ENCODE results near the gene MYLK2.

MYLK2 gene

DNA sequence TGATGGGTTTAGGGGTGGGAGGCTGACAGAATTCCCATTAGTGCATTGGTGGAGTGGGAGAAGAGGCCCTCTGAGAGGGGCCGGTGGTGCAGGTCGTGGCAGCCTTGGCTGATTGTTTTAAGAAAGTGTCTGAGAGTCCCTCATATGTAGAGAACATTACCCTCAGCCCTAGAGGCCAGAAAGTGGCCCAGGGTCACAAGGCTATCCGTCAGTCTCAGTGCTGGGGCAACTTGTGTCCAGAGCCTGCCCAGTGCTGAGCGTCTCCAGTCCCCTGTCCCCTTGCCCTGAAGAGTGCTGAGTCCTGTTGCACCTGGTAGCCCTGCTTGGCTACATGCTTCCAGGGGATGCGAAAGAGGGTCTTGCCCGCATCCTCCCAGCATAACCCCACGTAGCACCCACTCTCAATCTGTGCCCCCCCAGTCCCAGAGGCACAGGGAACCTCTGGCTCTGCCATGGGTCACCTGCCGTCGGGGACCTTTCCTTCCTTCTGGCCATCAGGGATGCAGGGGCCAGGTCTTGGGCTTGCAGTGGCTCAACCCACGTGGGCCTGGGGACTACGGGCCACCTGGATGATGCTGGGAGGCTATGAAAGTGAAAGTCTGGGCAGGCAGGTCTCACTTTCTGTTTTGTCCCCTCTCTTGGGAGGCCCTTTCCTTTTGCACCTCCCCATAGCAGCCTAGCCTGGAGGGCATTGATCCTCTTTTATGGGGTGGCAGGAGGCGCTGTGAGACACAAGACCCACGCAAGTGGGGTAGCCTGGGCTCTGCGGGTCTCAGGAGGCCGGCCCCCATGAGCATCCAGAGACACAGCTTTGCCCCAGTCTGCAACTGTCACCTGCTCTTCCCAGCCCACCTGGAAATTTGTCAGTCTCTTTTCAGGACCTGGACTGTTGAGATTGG, 39.0 kb downstream of the MYLK2 start:
- no peak for DNase-seq (ENCODE audit: low read depth)

DNA sequence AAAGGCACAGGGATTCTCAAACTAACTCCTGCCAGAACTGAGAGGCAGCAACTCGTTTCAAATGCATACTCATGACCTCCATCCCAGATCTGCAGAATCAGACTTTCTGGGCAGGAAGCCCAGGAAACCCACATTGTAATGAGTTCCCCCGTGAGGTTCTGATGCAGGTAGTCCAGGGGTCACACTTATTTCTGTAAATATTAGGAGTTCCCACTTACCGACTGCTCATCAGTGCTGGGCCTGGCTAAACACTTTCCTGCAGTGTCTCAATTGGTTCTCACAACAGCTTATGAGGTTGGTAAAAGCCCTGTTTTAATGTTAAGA, 39.6 kb downstream of the MYLK2 start:
- DNase-seq (ENCODE audit: low read depth): no peak

DNA sequence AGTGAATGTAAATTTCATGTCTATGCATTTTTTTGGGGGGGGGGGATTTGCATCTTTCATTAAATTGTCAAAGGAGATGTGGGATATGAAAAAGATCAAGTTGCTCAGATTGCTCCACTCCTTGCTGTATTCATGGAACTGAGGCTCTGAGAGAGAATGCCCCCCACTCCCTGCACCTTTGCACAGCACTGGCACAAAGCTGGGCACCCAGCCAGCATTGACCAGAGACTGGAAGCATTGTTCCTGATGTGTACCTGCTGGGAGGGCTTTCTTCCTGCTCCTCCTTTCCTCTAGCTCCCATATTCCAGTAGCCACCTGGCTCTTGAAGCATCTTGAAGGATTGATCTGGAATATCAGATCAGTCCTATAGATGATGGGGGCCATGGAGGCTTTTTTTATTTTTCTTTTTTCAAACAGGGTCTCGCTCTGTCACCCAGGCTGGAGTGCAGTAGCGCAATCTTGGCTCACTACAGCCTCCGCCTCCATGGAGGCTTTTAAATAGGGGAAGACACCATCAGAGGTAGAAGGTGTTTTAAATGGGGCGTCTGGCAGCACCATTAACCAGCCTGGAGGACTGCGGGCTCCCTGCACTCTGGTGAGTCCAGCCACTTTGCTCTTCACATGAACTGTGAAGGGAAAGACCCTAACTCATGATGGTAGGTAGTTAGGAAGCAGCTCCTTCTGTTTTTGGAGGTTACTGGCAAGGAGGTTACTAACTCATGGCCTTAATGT, 40.3 kb downstream of the MYLK2 start:
- no peak for DNase-seq (ENCODE audit: low read depth)

DNA sequence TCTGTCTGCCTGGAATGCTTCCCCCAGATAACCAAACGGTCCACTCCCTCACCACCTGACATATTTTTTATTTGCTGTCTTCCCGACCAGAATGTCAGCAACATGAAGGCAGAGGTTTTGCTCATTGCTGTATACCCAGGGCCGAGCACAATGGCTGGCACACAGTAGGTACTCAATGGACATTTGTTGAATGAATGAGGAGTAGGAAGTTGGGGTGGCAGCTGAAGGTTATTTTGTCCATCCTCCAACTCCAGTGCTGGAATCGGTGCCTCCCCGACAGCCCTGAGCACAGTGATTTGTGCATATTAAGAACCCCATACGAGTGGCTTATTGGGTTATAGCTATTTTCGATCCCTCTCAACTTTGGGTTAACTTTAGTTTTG, 40.8 kb downstream of the MYLK2 start:
- no peak for DNase-seq (ENCODE audit: low read depth)

DNA sequence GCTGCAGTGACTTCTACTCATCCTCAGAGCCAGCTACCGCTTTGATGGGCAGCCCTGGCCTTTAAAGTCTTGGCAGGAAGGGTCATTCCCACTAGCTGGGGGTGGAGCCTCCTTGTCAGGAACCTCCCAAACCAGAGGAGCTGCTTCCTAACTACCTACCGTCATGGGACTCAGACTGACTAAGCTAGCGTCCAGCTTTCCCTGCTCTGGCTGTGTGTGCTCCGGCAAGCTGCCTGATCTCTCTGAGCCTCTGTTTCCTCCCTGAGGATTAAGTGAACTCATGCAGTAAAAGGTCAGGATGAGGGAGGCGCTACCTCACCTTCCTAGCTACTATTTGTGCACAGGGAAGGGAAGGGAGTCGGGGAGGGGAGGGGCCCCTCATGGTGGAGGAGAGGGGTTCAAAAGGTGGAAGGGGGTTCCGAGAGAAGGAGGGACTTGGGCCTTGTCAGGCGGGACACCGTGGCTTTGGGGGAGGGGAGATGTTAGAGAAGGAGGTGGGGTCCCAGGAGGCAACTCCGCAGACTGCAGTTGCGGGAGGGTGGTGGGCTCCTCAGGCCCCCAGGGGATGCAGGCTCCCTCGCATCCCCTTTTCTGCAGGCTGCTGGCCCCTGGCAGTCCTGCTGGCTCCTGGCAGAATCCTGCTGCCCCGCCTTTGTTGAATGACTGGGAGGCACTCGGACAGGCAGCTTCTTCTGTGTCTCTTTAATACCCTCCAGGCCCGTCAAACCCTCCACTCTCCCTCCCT, 41.4 kb downstream of the MYLK2 start:
- no peak for DNase-seq (ENCODE audit: low read depth)

DNA sequence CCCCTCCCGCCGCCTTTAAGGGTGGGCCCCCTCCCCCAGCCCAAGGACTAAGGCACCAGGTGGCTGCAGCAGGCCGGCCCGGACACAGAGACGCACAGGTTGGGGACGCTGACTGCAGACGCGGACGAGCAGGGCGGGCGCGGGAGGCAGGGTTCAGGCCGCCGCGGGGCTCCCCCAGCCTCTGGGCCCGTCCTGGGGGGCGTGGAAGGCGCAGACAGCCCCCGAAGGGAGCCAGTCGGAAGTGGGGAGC, 41.9 kb downstream of the MYLK2 start:
- no peak for DNase-seq (ENCODE audit: low read depth)

DNA sequence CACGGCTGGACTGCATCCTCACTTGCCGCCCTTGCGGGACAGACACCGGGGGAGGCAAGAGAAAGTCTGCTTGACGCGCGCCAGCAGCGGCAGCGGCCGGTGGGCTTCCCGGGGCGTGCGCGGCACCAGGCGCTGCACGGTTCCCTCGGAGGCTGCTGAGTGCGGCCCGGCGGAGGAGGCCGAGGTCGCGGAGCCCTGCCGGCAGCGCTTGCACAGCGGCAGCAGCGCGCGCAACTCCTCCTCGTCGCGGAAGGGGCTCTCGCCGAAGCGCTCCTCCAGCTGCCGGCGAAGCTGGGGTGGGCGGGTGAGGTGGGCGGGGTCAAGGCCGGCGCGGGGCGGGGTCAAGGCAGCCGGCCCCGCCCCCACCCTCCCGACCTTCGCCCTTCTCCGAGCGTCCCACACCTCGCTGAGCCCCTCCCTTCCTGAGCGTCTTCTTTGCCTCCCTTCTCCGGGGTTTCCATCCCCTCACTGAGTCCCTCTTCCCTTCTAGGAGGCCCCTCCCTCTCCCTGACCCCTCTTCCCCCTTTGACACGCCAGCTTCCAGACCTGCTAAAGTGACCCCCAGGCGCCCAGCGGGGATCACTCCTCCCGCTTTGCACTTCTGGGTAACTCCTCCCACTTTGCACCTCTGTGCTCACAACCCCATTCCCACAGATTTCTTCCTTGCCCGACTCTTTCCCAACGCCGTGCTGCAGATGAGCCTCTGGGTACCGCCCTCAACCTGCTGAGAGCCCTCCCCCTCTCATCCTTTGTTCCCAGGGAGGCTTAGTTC, 42.4 kb downstream of the MYLK2 start:
- DNase-seq (ENCODE audit: low read depth): peak; percentile 49

DNA sequence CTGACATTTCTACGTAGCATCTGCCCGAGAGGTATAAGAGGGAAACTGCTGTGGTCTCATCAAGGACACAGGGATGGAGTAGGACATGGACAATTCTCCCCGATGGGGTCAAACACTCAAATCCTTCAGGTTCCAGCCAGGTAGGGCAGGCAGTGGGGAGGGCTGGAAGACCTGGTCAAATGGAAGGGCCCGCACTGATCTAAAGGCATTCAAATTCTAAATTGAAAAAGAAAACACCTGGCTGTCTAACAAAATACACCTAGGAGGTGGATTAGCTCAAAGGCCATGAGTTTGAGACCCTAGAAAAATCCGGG, 43.0 kb downstream of the MYLK2 start:
- no peak for DNase-seq (ENCODE audit: low read depth)

DNA sequence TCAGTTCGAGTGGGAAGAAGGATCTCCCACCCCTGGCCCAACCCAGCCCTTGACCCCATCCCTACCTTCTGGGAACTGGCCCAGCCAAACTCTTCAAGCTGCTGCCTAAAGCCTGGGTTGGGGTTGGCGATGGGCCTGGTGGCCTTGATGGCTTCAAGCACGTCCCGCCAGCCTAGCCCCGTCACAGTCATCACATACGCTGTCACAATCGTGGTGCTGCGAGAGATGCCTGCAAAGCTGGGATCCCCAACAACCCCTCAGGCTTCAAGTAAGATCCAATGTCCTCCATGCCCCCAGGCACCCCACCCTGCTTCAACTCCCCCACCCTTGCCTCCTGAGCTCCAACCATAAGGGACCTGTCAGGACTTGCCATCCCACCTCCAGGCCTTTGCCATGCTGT, 43.4 kb downstream of the MYLK2 start:
- no peak for DNase-seq (ENCODE audit: low read depth)

DNA sequence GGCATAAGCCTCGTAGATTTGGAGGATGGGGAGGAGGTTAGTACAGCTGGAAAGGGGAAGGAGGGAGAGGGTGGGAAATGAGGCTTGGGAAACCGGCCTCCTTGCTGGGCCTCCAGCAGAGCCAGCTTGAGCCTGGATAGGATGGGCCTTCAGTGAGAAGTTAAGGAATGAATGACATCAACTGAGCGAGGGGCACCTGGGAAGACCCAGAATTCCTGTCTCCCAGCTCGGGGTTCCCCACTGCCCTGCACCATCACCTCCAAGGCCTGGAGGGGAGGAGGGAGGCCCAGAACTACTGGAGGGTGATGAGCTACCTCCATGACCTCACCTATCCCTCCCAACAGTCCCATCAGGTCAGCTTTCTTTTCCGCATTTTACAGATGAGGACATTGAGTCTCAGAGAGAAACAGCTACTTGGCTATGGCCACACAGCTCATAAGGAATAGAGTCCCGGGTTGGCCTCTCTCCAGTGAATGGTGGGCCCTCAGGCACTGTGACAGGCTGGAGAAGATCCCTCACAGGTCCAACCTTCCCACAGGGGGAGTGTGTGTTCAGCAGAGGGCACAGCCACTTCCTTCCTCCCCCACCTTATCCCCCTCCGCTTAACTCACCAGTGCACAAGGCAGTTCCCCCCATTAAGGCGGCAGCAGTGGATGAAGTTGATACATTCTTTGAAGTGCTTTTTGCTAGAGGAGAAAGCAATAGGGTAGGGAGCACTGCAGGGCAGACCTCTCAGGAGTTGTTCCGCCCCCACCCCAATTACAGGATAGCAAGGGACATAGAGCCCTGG, 44.3 kb downstream of the MYLK2 start:
- DNase-seq (ENCODE audit: low read depth): no peak

DNA sequence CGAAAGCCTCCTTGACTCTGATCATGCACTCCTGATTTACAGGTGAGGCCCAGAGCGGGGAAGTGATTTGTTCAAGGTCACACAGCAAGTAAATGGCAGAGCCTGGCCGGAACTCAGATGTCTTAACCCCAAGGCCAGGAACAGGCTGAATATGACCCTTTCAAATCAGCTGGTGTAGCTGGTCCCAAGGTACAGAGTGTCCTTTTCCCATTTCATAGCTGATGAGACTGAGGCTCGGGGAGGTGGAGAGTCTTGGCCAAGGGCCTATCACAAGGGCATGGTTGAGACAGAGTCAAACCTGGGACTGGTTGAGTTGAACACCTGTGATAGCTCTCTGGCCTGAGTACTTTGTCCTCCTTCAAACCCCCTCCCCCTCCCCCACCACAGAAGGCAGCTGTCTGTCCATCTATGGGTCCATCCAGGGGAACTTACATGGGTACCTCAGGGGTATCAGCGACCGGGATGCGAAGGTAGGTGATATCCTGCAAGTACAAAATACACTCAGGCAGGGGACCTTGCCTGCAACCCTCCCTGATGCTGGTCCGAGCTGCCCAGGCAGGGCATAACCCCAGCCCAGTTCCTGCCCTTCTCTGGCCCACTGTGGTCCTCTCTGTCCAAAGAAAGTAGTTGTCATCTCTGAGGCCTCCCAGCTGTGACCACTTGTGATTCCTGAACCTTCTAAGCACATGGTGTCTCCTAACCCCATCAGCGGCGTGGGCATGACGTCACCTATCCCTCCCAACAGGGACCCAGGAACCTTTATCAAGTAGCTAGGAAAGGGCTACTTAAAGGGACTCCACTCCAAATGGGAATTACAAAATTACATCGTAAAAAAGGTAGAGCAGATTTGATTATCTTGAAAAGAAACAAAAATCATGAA, 45.6 kb downstream of the MYLK2 start:
- no peak for DNase-seq (ENCODE audit: low read depth)

DNA sequence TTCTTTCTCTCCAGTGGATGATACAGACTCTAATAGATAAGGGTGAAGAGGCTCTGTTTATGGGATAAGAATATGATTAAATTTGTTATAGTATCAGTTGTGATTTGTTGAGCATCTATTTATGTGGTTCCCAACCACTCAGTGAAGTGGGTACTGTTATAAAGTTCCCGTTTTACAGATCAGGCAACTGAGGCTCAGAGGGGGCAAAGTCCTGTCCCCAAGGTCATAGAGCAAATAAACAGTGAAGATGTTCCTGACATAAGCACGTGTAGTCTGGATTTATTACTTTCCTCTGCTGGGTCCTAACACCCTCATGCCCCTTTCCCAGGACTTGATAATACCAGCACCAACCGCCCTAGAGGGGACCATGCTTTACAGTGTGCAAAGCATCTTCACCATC, 47.1 kb downstream of the MYLK2 start:
- no peak for DNase-seq (ENCODE audit: low read depth)

DNA sequence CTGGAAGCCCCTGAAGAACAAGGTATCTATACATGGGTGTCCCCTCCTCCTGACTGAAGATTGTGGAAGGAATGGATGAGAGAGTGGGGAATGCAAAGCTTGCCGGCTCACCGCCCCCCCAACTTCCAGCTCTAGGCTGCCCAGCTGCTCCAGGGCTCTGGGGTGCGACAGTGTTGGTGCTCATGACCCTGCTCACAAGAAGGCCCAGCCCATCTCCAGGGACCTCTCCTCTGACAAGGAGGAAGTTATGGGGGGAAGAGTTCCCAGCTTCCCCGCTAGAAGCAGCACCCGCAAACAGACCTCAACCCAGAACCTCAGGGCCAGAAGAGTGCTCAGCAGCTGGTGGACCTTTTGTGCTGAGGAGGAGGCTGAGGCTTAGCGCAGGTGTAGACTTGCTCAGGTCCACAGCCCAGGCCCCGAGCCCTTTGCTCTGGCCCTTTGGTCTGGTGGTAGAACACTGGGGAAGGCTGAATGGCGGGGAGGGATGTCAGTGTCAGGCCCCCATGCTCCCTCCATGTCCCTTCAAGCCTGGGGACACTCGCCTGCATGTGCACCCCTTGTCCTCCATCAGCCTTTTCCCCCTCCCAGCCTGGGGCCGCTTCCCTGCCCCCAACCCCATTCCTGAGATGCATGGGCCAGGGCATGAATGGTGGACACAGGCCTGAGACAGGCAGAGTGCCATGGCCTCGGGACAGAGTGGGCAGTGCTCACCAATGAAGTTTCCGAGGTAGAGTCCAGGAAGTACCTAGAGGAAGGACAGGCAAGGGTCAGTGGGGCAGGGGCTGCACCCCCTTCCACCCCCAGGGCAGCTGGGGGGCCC, 49.9 kb downstream of the MYLK2 start:
- DNase-seq (ENCODE audit: low read depth): no peak

DNA sequence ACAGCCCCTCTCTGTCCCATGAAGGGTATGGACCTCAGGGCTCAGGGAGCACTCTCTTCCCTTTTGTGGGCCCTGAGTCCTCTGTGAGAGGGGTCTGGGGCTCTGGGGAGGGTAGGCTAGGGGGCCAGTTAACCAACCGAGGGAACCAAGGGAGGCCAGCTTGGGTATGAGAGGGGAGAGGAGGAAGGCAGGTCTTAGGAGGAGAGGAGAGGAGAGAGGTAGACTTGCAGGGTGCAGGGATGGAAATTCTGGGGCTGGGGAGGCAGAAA, 50.5 kb downstream of the MYLK2 start:
- no peak for DNase-seq (ENCODE audit: low read depth)

DNA sequence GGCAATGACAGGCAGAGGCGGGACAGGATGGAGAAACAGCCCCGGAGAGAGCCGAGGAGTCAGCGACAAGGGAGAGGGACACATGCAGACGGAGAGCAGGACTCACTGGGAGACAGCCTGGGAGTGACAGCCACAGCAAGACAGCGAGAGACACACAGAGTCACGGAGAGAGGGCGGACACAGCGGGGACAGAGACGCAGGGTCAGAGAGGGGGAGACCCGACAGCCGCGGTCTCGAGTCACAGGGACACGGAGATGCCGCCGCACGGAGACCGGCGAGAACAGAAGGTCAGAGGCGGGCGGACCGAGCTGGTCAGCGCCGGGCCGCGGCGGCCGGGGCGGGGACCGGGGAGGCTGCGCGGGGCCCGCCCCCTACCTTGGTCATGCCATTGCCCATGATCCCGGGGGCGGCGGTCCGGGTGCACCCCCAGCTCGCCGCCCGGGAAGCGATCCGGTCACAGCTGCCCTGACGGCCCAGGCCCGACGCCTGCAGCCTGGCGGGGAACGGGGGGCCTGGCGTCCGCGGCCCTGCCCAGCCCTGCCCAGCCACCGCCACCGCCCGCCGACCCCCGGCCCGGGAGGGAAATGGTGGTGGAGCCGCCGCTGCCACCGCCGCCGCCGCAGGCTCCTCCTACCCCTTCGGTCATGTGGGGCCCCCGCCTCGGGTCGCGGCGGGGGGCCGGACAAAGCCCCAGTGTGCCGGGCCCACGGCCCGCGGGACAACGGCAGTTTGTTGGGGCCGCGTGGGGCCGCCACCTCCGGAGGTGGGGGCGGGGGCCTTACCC, 51.0 kb downstream of the MYLK2 start, which contains the start of the genes DUSP15 and TTLL9:
TSS of gene DUSP15 (minus strand) at position 586 of the 784 bp plus-strand sequence. CDS start at position 396, 190 bp downstream.
TSS of gene TTLL9 (plus strand) at position 693 of the 784 bp plus-strand sequence. CDS start 493 bp downstream, outside the sequence.
- no peak for DNase-seq (ENCODE audit: low read depth)

DNA sequence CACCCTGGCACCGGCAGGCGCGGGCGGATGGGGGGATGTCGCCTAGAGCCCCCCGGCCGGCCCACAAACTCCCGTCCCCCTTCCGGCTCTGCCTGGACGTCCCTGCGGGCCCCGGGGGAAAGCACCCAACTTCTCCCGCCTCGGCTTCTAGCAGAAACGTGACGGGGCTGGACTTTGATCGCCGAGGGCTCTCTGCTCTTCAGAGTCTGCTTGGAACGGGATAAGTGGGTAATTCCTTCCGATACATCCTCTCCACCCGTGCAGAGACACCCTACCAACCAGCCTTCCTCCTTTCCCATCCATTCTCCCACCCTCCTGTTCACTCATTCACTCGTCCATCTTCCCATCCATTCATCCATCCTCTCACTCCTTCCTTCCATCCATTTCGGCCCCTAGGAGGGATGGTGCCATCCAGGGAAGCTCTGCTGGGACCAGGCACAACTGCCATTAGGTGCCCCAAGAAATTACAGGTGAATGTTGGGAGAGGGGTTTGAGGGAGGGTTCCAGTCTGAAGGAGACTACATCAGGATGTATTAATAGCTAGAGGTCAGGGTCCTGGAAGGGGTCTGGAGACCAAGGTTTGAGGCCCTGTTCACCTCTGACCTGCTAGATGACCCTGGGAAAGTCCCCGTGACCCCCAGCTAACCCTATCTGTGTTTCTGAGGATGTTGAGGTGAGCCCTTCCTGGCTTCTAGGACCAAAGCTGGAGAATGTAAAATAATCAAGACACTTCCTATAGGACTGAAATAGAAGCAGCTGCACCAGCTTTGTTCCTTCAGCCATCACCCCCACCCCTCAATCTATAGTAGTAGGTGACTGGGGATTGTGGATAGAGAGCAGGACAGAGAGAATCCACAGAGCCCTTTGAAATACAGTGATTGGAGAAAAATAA, 51.8 kb downstream of the MYLK2 start:
- DNase-seq (ENCODE audit: low read depth): no peak

DNA sequence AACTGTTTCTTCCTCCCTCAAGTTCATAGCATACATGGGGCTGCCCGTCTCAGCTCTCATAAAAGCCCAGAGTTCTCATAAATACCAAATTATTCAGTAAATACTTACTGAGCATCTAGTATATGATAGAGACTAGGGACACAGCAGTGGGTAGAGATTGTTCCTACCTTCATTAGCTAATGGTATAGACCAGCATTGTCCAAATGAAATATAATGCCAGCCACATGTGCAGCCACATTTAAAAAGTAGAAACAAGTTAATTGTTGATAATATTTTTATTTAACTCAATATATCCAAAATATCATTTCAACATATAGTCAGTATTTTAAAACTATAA, 52.4 kb downstream of the MYLK2 start:
- no peak for DNase-seq (ENCODE audit: low read depth)

DNA sequence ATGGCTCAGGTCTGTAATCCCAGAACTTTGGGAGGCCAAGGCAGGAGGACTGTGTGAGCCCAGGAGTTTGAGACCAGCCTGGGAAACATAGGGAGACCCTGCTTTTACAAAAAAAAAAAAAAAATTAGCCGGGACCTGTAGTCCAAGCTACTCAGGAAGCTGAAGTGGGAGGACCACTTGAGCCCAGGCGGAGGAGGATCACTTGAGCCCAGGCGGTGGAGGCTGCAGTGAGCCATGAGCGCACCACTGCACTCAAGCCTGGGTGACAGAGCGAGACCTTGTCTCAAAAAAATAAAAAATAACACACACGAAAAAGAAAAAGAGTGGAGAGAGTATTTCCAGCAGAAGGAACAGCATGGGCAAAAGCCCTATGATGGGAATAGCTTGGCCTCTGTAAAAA, 53.2 kb downstream of the MYLK2 start:
- no peak for DNase-seq (ENCODE audit: low read depth)

All from activated T-helper 1 cell treated with Interleukin-2 at 50 U/mL for 16 hours (primary cell).